Thyroid gland (tissue), 4 donors: ENCODE data around the gene FEM1A. TPM values are rescaled to one million over a fixed set of nuclear protein-coding genes. Genes with fewer than 3 reads are reported as not detected.
"Not testable (repeated sequence)": the region's sequence is repeated elsewhere in the genome, so short reads cannot be mapped to it uniquely, and the experiment has no call there.

Experiments used
- DNase-seq, 2 donors: peaks; one replicate each; pipeline ENCODE4 v3.0.0-alpha.2; 2019
- H3K27ac ChIP-seq, 3 donors: fragments of 200-600 bp; sonication (generic); 1 replicate in 2 of 3; 2 replicates in 1 of 3; pipeline ENCODE4 v1.5.1; 2016 to 2019; ENCODE audit warnings: mild to moderate bottlenecking in 1 of 3, moderate library complexity in 1 of 3
- H3K27me3 ChIP-seq: fragments of 200-600 bp; sonication (generic); one replicate; pipeline ENCODE4 v1.5.1; 2019
- H3K36me3 ChIP-seq, 2 donors: fragments of 200-600 bp; sonication (generic); one replicate each; pipeline ENCODE4 v1.5.1; 2016 to 2019
- H3K4me1 ChIP-seq, 2 donors: fragments of 200-600 bp; sonication (generic); one replicate each; pipeline ENCODE4 v1.5.1; 2017 to 2019
- H3K4me3 ChIP-seq, 3 donors: fragments of 200-600 bp; sonication (generic); replicated peaks in 1 of 3; 1 replicate in 2 of 3; 2 replicates in 1 of 3; pipeline ENCODE4 v1.5.1; 2016; ENCODE audit warnings: mild to moderate bottlenecking in 1 of 3
- H3K9me3 ChIP-seq: fragments of 200-600 bp; sonication (generic); one replicate; pipeline ENCODE4 v1.5.1; 2017
- CTCF ChIP-seq, 6 experiments: fragments of 200-600 bp in 3 of 6; fragments of 450-650 bp in 3 of 6; sonication (generic) in 3 of 6; IDR thresholded peaks; one replicate each; pipeline ENCODE4 v1.5.1; 2016 to 2019; ENCODE audit warnings: antibody characterized with exemption in 6 of 6, mild to moderate bottlenecking in 2 of 6, inconsistent platforms in 1 of 6, moderate library complexity in 1 of 6
- POLR2A ChIP-seq, 2 donors: fragments of 450-650 bp; IDR thresholded peaks; one replicate each; pipeline ENCODE4 v1.6.1; 2017; ENCODE audit warnings: antibody characterized with exemption in 2 of 2, mild to moderate bottlenecking in 2 of 2, moderate library complexity in 1 of 2
- WGBS, 2 donors: methylation state at CpG; one replicate each; pipeline ENCODE4 v1.1.5; 2017; 5-methylcytosine and 5-hydroxymethylcytosine counted together
- intact Hi-C: fragments of 100-400 bp; cut with DNase I; formaldehyde crosslinking; loops from one replicate; pipeline ENCODE4 v1.15.1; 2023
- total RNA-seq, 4 donors: library from RNA; depleted of rRNA; stranded (reverse); fragments of >200 nt; gene quantifications; one replicate each; pipeline ENCODE4 v1.2.3, GENCODE V29; 2016

FEM1A gene
- 10 to 100 TPM; 11.3 to 21.0 (median 15.8) TPM for total RNA-seq

- H3K9me3 ChIP-seq, result no peaks in the 10 kb centered on the region
- intact Hi-C loops, result loop anchor here (5.0 kb wide), 1 partner anchor 69 kb away; the partner anchor contains the start of gene DPP9
- no peaks in the 10 kb centered on the region for H3K27me3 ChIP-seq
Measured at GRCh38 chr19:4791183-4792018, at the start of gene FEM1A. TSS of gene FEM1A (plus strand) at chr19:4791734. CDS start at chr19:4791855, 121 bp downstream.

GRCh38 chr19:4742723-4743646 is 48.5 kb upstream of the FEM1A start:
- WGBS, 2 donors, result 31 to 38% methylated on average over 12 of the region's 12 CpGs
- intact Hi-C loops, result no loop called here
- H3K4me3 ChIP-seq, result no peak overlapping the region
- DNase-seq, result no peak
- no peak overlapping the region for H3K27ac ChIP-seq
- no peak for TF ChIP-seq POLR2A (IDR thresholded peaks at IDR 0.05)
- no peak for TF ChIP-seq CTCF (IDR thresholded peaks at IDR 0.05)
- H3K9me3 ChIP-seq, result no peaks in the 10 kb centered on the region
- peaks cover 0 to 12% of the 10 kb centered on the region in 2 donors for H3K4me1 ChIP-seq
- H3K27me3 ChIP-seq, result no peaks in the 10 kb centered on the region
- no peaks in the 10 kb centered on the region for H3K36me3 ChIP-seq

More at GRCh38 chr19:4791183-4792018, at the start of gene FEM1A:
- Histone ChIP-seq H3K4me3 (peak within 1 kb of the TSS; percentile 63 to 96 (median 92)), H3K4me1 (peaks cover 14 to 17% of the 10 kb centered on the region in 2 donors), H3K36me3 (peaks cover 16 to 20% of the 10 kb centered on the region in 2 donors), H3K27ac (peak within 1 kb of the TSS; percentile 94 to 96 (median 95))
- peak; percentile 95 to 98 (median 97) for TF ChIP-seq CTCF (IDR thresholded peaks at IDR 0.05)
- peak in 1 of 2 donors; percentile 85 for TF ChIP-seq POLR2A (IDR thresholded peaks at IDR 0.05)
- WGBS, 2 donors, result 1% methylated on average over 35 to 39 of the region's 80 CpGs
- DNase-seq, result peak; percentile 100

GRCh38 chr19:4744451-4745174 is 46.9 kb upstream of the FEM1A start:
- WGBS, 2 donors, result 63 to 69% methylated on average over 8 of the region's 8 CpGs
- no peak for DNase-seq
- Histone ChIP-seq H3K27ac (no peak overlapping the region), H3K9me3 (no peaks in the 10 kb centered on the region), H3K4me3 (no peak overlapping the region), H3K4me1 (peaks cover 0 to 12% of the 10 kb centered on the region in 2 donors), H3K27me3 (no peaks in the 10 kb centered on the region), H3K36me3 (no peaks in the 10 kb centered on the region)
- TF ChIP-seq POLR2A (IDR thresholded peaks at IDR 0.05) (no peak), CTCF (IDR thresholded peaks at IDR 0.05) (no peak)
- intact Hi-C loops, result no loop called here

- H3K27ac ChIP-seq, H3K36me3 ChIP-seq: not testable (repeated sequence)
- WGBS, 2 donors, result 78 to 80% methylated on average over 10 of the region's 10 CpGs
Measured at GRCh38 chr19:4745175-4745574, 46.4 kb upstream of the FEM1A start.

GRCh38 chr19:4745986-4746385 is 45.5 kb upstream of the FEM1A start:
- Histone ChIP-seq H3K4me1 (peaks cover 0 to 12% of the 10 kb centered on the region in 2 donors), H3K27me3 (no peaks in the 10 kb centered on the region), H3K4me3 (no peak overlapping the region), H3K9me3 (no peaks in the 10 kb centered on the region), H3K27ac (no peak overlapping the region), H3K36me3 (no peaks in the 10 kb centered on the region)
- 16 to 39% methylated on average over 8 of the region's 8 CpGs for WGBS, 2 donors
- TF ChIP-seq CTCF (IDR thresholded peaks at IDR 0.05) (no peak), POLR2A (IDR thresholded peaks at IDR 0.05) (no peak)
- intact Hi-C loops, result no loop called here
- peak; percentile 10 to 16 for DNase-seq

More at GRCh38 chr19:4745175-4745574, 46.4 kb upstream of the FEM1A start:
- H3K27me3 ChIP-seq, H3K9me3 ChIP-seq, DNase-seq, intact Hi-C loops, H3K4me3 ChIP-seq: not testable (repeated sequence)
- peaks cover 0 to 12% of the 10 kb centered on the region in 2 donors for H3K4me1 ChIP-seq
